Sigmoid colon (tissue), 4 donors: ENCODE data around the gene PRMT7.

Source experiments
- EP300 ChIP-seq, 4 donors: sonication (generic); formaldehyde crosslinking; IDR thresholded peaks; one replicate each; pipeline ENCODE4 v1.6.1; 2017; ENCODE audit warnings: antibody characterized with exemption in 4 of 4
- POLR2AphosphoS5 ChIP-seq, 4 donors: sonication (generic); formaldehyde crosslinking; IDR thresholded peaks; one replicate each; pipeline ENCODE4 v1.6.1; 2017; ENCODE audit warnings: antibody characterized with exemption in 4 of 4
- TF ChIP-seq, protein P1 (sequence below), 4 experiments: fragments of 450-650 bp in 3 of 4; fragments of 200-600 bp in 1 of 4; IDR thresholded peaks; one replicate each; pipeline ENCODE4 v1.5.1; 2016 to 2019; ENCODE audit warnings: antibody characterized with exemption in 4 of 4, mild to moderate bottlenecking in 3 of 4, moderate library complexity in 2 of 4

DNA sequence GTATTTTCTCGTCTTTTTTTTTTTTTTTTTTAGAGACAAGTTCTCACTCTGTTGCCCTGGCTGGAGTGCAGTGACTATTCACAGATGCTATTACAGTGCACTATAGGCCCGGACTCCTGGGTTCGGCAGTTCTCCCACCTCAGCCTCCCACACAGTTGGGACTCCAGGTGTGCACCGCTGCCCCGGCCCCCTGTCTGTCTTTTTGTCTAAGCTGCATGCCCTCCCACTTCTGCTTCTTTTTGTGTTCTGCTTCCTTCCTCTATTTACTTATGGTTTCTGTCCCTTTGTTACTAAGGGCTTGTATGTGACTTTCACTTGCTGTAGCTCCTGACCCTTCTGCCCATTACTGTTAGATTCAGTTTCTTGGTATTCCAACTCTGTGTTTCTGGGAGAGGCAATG is 26.0 kb upstream of the PRMT7 start:
- TF ChIP-seq, protein P1, sequence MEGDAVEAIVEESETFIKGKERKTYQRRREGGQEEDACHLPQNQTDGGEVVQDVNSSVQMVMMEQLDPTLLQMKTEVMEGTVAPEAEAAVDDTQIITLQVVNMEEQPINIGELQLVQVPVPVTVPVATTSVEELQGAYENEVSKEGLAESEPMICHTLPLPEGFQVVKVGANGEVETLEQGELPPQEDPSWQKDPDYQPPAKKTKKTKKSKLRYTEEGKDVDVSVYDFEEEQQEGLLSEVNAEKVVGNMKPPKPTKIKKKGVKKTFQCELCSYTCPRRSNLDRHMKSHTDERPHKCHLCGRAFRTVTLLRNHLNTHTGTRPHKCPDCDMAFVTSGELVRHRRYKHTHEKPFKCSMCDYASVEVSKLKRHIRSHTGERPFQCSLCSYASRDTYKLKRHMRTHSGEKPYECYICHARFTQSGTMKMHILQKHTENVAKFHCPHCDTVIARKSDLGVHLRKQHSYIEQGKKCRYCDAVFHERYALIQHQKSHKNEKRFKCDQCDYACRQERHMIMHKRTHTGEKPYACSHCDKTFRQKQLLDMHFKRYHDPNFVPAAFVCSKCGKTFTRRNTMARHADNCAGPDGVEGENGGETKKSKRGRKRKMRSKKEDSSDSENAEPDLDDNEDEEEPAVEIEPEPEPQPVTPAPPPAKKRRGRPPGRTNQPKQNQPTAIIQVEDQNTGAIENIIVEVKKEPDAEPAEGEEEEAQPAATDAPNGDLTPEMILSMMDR (IDR thresholded peaks at IDR 0.05), result no peak
- no peak for TF ChIP-seq POLR2AphosphoS5 (IDR thresholded peaks at IDR 0.05)
- no peak for TF ChIP-seq EP300 (IDR thresholded peaks at IDR 0.05)
